Measurements from ENCODE around the gene HEXD. TPM values are rescaled to one million over a fixed set of nuclear protein-coding genes. Genes with fewer than 3 reads are reported as not detected.

The HEXD gene
- total and polyA plus RNA-seq, 2 experiments from 2014 or later = 5.7 to 5.9 TPM

DNA sequence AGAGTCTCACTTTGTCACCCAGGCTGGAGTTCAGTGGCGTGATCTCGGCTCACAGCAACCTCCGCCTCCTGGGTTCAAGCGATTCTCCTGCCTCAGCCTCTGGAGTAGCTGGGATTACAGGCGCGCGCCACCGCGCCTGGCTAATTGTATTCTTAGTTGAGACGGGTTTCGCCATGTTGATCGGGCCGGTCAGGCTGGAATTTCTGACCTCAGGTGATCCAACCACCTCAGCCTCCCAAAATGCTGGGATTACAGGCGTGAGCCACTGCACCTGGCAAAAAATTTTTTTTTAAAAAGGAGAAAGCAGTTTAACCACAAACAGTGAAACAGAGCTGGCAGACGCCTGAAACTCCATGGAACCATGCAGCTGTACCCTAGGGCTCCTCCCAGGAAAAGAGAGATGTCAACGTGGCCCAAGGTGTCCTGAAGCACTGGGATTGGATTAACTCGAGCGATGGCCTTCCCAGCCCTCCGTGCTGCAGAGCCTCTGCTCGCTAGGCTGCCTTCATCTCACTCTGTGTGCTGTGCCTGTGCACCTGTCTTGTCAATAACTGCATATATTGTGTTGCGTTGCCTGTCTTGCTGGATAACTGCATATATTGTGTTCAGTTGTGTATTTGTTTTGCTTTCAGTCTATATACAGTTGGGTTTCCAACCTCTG lies 71.8 kb downstream of the HEXD start:
- H3K4me2 ChIP-seq (ENCODE audit: unreplicated experiment) = no peak overlapping the region
- H3K4me3 ChIP-seq = no peak overlapping the region
- WGBS, 2 experiments (ENCODE audit: low coverage in 1 of 2, low lambda C conversion rate in 2 of 2, missing lambda C conversion rate in 2 of 2) = 95% methylated on average over 20 to 21 of the region's 21 CpGs
- H3F3A ChIP-seq (ENCODE audit: insufficient read depth) = peaks cover 28% of the 10 kb centered on the region
- H3K27ac ChIP-seq = no peak overlapping the region
- H3K79me2 ChIP-seq (ENCODE audit: insufficient read depth) = no peaks in the 10 kb centered on the region
- peaks cover under 1% of the 10 kb centered on the region; the same call in 1 of the 2 replicates for H3K36me3 ChIP-seq (ENCODE audit: low read depth)
- no peaks in the 10 kb centered on the region for H3K27me3 ChIP-seq (replicated peaks; ENCODE audit: insufficient read depth)
- no peak overlapping the region for H2AFZ ChIP-seq
- H3K9me2 ChIP-seq (ENCODE audit: insufficient read depth) = no peaks in the 10 kb centered on the region
- TF ChIP-seq EZH2phosphoT487 (IDR thresholded peaks at IDR 0.05; ENCODE audit: insufficient read depth, low read depth) (no peak), EZH2 (IDR thresholded peaks at IDR 0.05; ENCODE audit: insufficient read depth, poor library complexity, severe bottlenecking) (no peak)
- H3K4me1 ChIP-seq (ENCODE audit: insufficient read depth) = peaks cover 25% of the 10 kb centered on the region
- no peaks in the 10 kb centered on the region for H3K9me3 ChIP-seq (ENCODE audit: low read depth)
- in situ Hi-C loops (cut with MboI) = no loop called here
- H3K9ac ChIP-seq = no peak overlapping the region
- DNase-seq = no peak
- H4K20me1 ChIP-seq (ENCODE audit: insufficient read depth) = no peaks in the 10 kb centered on the region

DNA sequence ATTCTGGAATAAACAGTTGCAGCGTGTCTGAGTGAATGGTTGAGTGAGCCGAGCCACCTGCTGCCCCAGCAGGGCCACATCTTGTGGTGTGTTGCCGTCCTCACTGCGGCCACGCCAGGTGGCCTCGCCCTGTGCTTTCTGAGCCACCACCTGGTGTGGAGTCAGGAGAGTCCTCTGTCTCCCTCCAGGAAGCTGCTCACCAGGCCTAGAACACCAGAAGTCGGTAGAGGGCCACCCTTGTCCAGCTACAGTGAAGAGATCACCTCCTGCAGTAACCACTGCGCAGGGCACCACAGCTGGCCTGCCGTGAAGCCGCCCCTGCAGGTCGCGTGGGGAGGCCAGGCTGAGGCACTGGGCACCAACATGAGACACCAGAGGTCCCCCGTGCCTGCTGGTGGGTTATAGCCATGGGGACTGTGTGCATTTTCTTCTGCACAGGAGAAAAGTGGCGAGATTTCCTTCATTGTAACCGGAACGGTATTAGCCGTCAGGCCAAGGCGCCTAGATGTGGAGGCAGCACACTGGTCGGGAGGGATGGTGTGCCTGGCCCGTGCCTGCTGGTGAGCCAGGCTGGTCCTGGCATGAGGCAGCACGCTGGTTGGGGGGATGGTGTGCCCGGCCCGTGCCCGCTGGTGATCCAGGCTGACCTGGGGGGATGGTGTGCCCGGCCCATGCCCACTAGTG lies 72.5 kb downstream of the HEXD start:
- H3F3A ChIP-seq (ENCODE audit: insufficient read depth) = peaks cover 32% of the 10 kb centered on the region
- no peak overlapping the region for H3K4me2 ChIP-seq (ENCODE audit: unreplicated experiment)
- WGBS, 2 experiments (ENCODE audit: low coverage in 1 of 2, low lambda C conversion rate in 2 of 2, missing lambda C conversion rate in 2 of 2) = 95 to 96% methylated on average over 25 of the region's 25 CpGs
- no peaks in the 10 kb centered on the region for H3K27me3 ChIP-seq (replicated peaks; ENCODE audit: insufficient read depth)
- no peak for DNase-seq
- H3K4me3 ChIP-seq = no peak overlapping the region
- no peaks in the 10 kb centered on the region for H3K9me2 ChIP-seq (ENCODE audit: insufficient read depth)
- H3K9ac ChIP-seq = no peak overlapping the region
- in situ Hi-C loops (cut with MboI) = no loop called here
- peaks cover 25% of the 10 kb centered on the region for H3K4me1 ChIP-seq (ENCODE audit: insufficient read depth)
- H3K79me2 ChIP-seq (ENCODE audit: insufficient read depth) = no peaks in the 10 kb centered on the region
- no peak overlapping the region for H3K27ac ChIP-seq
- H3K9me3 ChIP-seq (ENCODE audit: low read depth) = no peaks in the 10 kb centered on the region
- no peak for TF ChIP-seq EZH2 (IDR thresholded peaks at IDR 0.05; ENCODE audit: insufficient read depth, poor library complexity, severe bottlenecking)
- no peak for TF ChIP-seq EZH2phosphoT487 (IDR thresholded peaks at IDR 0.05; ENCODE audit: insufficient read depth, low read depth)
- H4K20me1 ChIP-seq (ENCODE audit: insufficient read depth) = no peaks in the 10 kb centered on the region
- H2AFZ ChIP-seq = no peak overlapping the region
- H3K36me3 ChIP-seq (ENCODE audit: low read depth) = no peaks in the 10 kb centered on the region; the same call in 1 of the 2 replicates

DNA sequence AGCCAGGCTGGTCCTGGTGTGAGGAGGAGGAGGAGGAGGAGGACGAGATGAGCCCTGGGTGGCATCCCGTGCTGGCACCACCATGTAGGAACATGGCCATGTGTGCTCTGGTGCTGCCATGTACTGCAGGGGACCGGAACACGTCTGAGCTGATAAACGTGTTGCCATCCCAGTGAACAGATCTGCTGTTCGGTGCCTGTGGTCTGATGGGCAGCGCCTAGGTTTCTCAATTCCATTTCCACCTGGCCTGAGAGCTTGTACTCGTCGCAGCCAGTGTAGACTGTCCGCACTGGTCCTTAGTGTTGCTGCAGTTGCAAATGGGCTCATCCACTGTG lies 73.0 kb downstream of the HEXD start:
- no peak overlapping the region for H2AFZ ChIP-seq

DNA sequence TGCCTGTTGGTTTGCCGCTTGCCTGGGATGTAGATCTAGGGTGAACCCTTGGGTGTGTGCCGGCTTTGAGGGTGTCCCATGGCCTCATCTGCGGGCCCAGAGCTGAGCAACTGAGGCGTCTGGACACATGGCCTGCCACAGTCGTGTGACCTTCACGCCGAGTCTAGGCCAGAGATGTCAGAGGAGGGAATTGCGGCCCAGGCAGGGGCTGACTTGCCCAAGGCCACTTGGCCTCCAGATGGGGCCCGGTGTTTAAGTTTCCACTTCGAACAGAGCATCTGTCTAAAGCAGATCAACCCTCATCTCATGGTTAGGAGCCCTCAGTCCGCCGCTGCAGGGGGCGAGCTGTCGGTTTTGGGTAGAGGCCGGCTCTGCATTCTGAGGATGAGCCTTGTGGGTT lies 73.4 kb downstream of the HEXD start:
- H3K4me2 ChIP-seq (ENCODE audit: unreplicated experiment) = no peak overlapping the region
- peaks cover 34% of the 10 kb centered on the region for H3F3A ChIP-seq (ENCODE audit: insufficient read depth)
- DNase-seq = no peak
- 95 to 96% methylated on average over 13 to 15 of the region's 15 CpGs for WGBS, 2 experiments (ENCODE audit: low coverage in 1 of 2, low lambda C conversion rate in 2 of 2, missing lambda C conversion rate in 2 of 2)
- H3K36me3 ChIP-seq (ENCODE audit: low read depth) = no peaks in the 10 kb centered on the region; the same call in 1 of the 2 replicates
- no peaks in the 10 kb centered on the region for H3K9me2 ChIP-seq (ENCODE audit: insufficient read depth)
- H3K9ac ChIP-seq = no peak overlapping the region
- no peak overlapping the region for H3K4me3 ChIP-seq
- in situ Hi-C loops (cut with MboI) = no loop called here
- no peak overlapping the region for H3K27ac ChIP-seq
- H2AFZ ChIP-seq = no peak overlapping the region
- peaks cover 25% of the 10 kb centered on the region for H3K4me1 ChIP-seq (ENCODE audit: insufficient read depth)
- TF ChIP-seq EZH2phosphoT487 (IDR thresholded peaks at IDR 0.05; ENCODE audit: insufficient read depth, low read depth) (no peak), EZH2 (IDR thresholded peaks at IDR 0.05; ENCODE audit: insufficient read depth, poor library complexity, severe bottlenecking) (no peak)
- H3K9me3 ChIP-seq (ENCODE audit: low read depth) = no peaks in the 10 kb centered on the region
- H3K79me2 ChIP-seq (ENCODE audit: insufficient read depth) = no peaks in the 10 kb centered on the region
- H4K20me1 ChIP-seq (ENCODE audit: insufficient read depth) = no peaks in the 10 kb centered on the region
- no peaks in the 10 kb centered on the region for H3K27me3 ChIP-seq (replicated peaks; ENCODE audit: insufficient read depth)

More for the DNA sequence above, 73.0 kb downstream of the HEXD start:
- in situ Hi-C loops (cut with MboI) = no loop called here
- H3K4me1 ChIP-seq (ENCODE audit: insufficient read depth) = peaks cover 25% of the 10 kb centered on the region
- 91 to 93% methylated on average over 10 of the region's 10 CpGs for WGBS, 2 experiments (ENCODE audit: low coverage in 1 of 2, low lambda C conversion rate in 2 of 2, missing lambda C conversion rate in 2 of 2)
- TF ChIP-seq EZH2phosphoT487 (IDR thresholded peaks at IDR 0.05; ENCODE audit: insufficient read depth, low read depth) (no peak), EZH2 (IDR thresholded peaks at IDR 0.05; ENCODE audit: insufficient read depth, poor library complexity, severe bottlenecking) (no peak)
- H3K27ac ChIP-seq = no peak overlapping the region
- no peaks in the 10 kb centered on the region for H3K9me2 ChIP-seq (ENCODE audit: insufficient read depth)
- H3K27me3 ChIP-seq (replicated peaks; ENCODE audit: insufficient read depth) = no peaks in the 10 kb centered on the region
- no peak overlapping the region for H3K4me3 ChIP-seq
- no peak overlapping the region for H3K4me2 ChIP-seq (ENCODE audit: unreplicated experiment)
- no peak for DNase-seq
- H3K9me3 ChIP-seq (ENCODE audit: low read depth) = no peaks in the 10 kb centered on the region
- no peaks in the 10 kb centered on the region for H3K79me2 ChIP-seq (ENCODE audit: insufficient read depth)
- H4K20me1 ChIP-seq (ENCODE audit: insufficient read depth) = no peaks in the 10 kb centered on the region
- no peak overlapping the region for H3K9ac ChIP-seq
- peaks cover 34% of the 10 kb centered on the region for H3F3A ChIP-seq (ENCODE audit: insufficient read depth)
- H3K36me3 ChIP-seq (ENCODE audit: low read depth) = no peaks in the 10 kb centered on the region; the same call in 1 of the 2 replicates

Small RNAs within 50 kb of the gene (small RNA-seq; reads per million reads assigned to genes)
- gene RF00019 (ENCODE audit: low read depth, low replicate concordance) = not detected

Other genes with a start within 250 kb of the HEXD start
- gene CCDC57, start 205.5 kb upstream of the HEXD start, total RNA-seq (2014; rRNA removed; shearing (Covaris generic)) = 12.3 and 15.3 TPM in 2 replicates
- 6.2 and 10.6 TPM in 2 replicates for gene CCDC57, start 205.5 kb upstream of the HEXD start, polyA plus RNA-seq (2016; fragmentation: Nextera tagmentation; extraction: Ambion mirVana)
- gene SLC16A3, start 189.3 kb upstream of the HEXD start, total RNA-seq (2014; rRNA removed; shearing (Covaris generic)) = 550 and 595 TPM in 2 replicates
- gene SLC16A3, start 189.3 kb upstream of the HEXD start, polyA plus RNA-seq (2016; fragmentation: Nextera tagmentation; extraction: Ambion mirVana) = 95.5 and 97.7 TPM in 2 replicates
- gene CSNK1D, start 144.6 kb upstream of the HEXD start, total RNA-seq (2014; rRNA removed; shearing (Covaris generic)) = 24.5 and 35.1 TPM in 2 replicates
- 102 and 114 TPM in 2 replicates for gene CSNK1D, start 144.6 kb upstream of the HEXD start, polyA plus RNA-seq (2016; fragmentation: Nextera tagmentation; extraction: Ambion mirVana)
- 0.22 TPM in 1 of 2 replicates, not detected in the other for gene CD7, start 100.7 kb upstream of the HEXD start, total RNA-seq (2014; rRNA removed; shearing (Covaris generic))
- gene CD7, start 100.7 kb upstream of the HEXD start, polyA plus RNA-seq (2016; fragmentation: Nextera tagmentation; extraction: Ambion mirVana) = 0.23 TPM in 1 of 2 replicates, not detected in the other
- 1.4 and 3.0 TPM in 2 replicates for gene SECTM1, start 84.6 kb upstream of the HEXD start, total RNA-seq (2014; rRNA removed; shearing (Covaris generic))
- gene SECTM1, start 84.6 kb upstream of the HEXD start, polyA plus RNA-seq (2016; fragmentation: Nextera tagmentation; extraction: Ambion mirVana) = 1.4 TPM in 2 replicates
- not detected in 2 replicates for gene TEX19, start 59.1 kb upstream of the HEXD start, total RNA-seq (2014; rRNA removed; shearing (Covaris generic))
- not detected in 2 replicates for gene TEX19, start 59.1 kb upstream of the HEXD start, polyA plus RNA-seq (2016; fragmentation: Nextera tagmentation; extraction: Ambion mirVana)
- not detected in 2 replicates for gene UTS2R, start 46.6 kb upstream of the HEXD start, total RNA-seq (2014; rRNA removed; shearing (Covaris generic))
- gene UTS2R, start 46.6 kb upstream of the HEXD start, polyA plus RNA-seq (2016; fragmentation: Nextera tagmentation; extraction: Ambion mirVana) = not detected in 2 replicates
- 34.1 and 44.7 TPM in 2 replicates for gene OGFOD3, start 239 bp downstream of the HEXD start, total RNA-seq (2014; rRNA removed; shearing (Covaris generic))
- 38.1 and 43.6 TPM in 2 replicates for gene OGFOD3, start 239 bp downstream of the HEXD start, polyA plus RNA-seq (2016; fragmentation: Nextera tagmentation; extraction: Ambion mirVana)
- 66.5 and 93.6 TPM in 2 replicates for gene CYBC1, start 32.4 kb downstream of the HEXD start, total RNA-seq (2014; rRNA removed; shearing (Covaris generic))
- gene CYBC1, start 32.4 kb downstream of the HEXD start, polyA plus RNA-seq (2016; fragmentation: Nextera tagmentation; extraction: Ambion mirVana) = 54.0 and 58.3 TPM in 2 replicates
- 55.2 and 69.0 TPM in 2 replicates for gene NARF, start 40.4 kb downstream of the HEXD start, total RNA-seq (2014; rRNA removed; shearing (Covaris generic))
- gene NARF, start 40.4 kb downstream of the HEXD start, polyA plus RNA-seq (2016; fragmentation: Nextera tagmentation; extraction: Ambion mirVana) = 67.2 and 70.2 TPM in 2 replicates
- gene FOXK2, start 101.4 kb downstream of the HEXD start, total RNA-seq (2014; rRNA removed; shearing (Covaris generic)) = 38.4 and 43.0 TPM in 2 replicates
- 5.6 and 6.6 TPM in 2 replicates for gene FOXK2, start 101.4 kb downstream of the HEXD start, polyA plus RNA-seq (2016; fragmentation: Nextera tagmentation; extraction: Ambion mirVana)
- 87.3 and 118 TPM in 2 replicates for gene WDR45B, start 230.1 kb downstream of the HEXD start, total RNA-seq (2014; rRNA removed; shearing (Covaris generic))
- 87.8 and 91.6 TPM in 2 replicates for gene WDR45B, start 230.1 kb downstream of the HEXD start, polyA plus RNA-seq (2016; fragmentation: Nextera tagmentation; extraction: Ambion mirVana)